ENCODE results near the gene AP1M2. TPM values are rescaled to one million over a fixed set of nuclear protein-coding genes. Genes with fewer than 3 reads are reported as not detected.

The AP1M2 gene
- total and polyA plus RNA-seq, 2 experiments from 2014 or later = 66.5 to 69.4 TPM

DNA sequence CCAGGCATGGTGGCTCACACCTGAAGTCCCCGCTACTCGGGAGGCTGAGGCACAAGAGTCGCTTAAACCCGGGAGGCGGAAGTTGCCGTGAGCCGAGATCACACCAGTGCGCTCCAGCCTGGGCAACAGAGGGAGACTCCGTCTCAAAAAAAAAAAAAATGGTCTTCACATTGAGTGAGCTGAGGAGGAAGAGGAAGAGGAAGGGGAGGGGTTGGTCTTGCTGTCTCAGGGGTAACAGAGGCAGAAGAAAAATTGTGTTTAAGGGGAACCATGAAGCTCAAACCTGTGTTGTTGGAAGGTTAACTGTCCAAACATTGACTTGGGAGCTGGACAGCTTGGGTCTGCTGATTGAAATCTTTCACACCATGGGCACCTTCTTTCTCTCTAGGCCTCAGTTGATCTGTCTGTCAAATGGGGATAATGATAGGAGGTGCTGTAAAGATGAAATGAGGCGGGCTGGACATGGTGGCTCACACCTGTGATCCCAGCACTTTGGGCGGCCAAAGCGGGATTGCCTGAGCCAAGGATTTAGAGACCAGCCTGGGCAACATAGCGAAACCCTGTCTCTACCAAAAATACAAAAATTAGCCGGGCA lies 28.4 kb upstream of the AP1M2 start:
- H4K20me1 ChIP-seq (ENCODE audit: insufficient read depth, poor library complexity, severe bottlenecking) = no peaks in the 10 kb centered on the region
- 98% methylated on average over 14 of the region's 14 CpGs for WGBS (ENCODE audit: low lambda C conversion rate, missing lambda C conversion rate)
- H3K4me1 ChIP-seq (ENCODE audit: insufficient read depth) = peaks cover 6% of the 10 kb centered on the region
- TF ChIP-seq EZH2phosphoT487 (IDR thresholded peaks at IDR 0.05; ENCODE audit: low read depth, severe bottlenecking, unreplicated experiment) (no peak), EZH2 (IDR thresholded peaks at IDR 0.05; ENCODE audit: borderline replicate concordance) (no peak)
- TF ChIP-seq, protein P1, sequence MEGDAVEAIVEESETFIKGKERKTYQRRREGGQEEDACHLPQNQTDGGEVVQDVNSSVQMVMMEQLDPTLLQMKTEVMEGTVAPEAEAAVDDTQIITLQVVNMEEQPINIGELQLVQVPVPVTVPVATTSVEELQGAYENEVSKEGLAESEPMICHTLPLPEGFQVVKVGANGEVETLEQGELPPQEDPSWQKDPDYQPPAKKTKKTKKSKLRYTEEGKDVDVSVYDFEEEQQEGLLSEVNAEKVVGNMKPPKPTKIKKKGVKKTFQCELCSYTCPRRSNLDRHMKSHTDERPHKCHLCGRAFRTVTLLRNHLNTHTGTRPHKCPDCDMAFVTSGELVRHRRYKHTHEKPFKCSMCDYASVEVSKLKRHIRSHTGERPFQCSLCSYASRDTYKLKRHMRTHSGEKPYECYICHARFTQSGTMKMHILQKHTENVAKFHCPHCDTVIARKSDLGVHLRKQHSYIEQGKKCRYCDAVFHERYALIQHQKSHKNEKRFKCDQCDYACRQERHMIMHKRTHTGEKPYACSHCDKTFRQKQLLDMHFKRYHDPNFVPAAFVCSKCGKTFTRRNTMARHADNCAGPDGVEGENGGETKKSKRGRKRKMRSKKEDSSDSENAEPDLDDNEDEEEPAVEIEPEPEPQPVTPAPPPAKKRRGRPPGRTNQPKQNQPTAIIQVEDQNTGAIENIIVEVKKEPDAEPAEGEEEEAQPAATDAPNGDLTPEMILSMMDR (IDR thresholded peaks at IDR 0.05; ENCODE audit: poor library complexity) = no peak
- no peaks in the 10 kb centered on the region for H3K9me2 ChIP-seq (replicated peaks; ENCODE audit: insufficient read depth)
- H3K36me3 ChIP-seq (replicated peaks; ENCODE audit: insufficient read depth, low read depth) = no peaks in the 10 kb centered on the region
- peaks cover 3% of the 10 kb centered on the region for H3K79me2 ChIP-seq
- H3K27me3 ChIP-seq = no peaks in the 10 kb centered on the region
- no peaks in the 10 kb centered on the region for H3K9me3 ChIP-seq (ENCODE audit: low read depth)
- H3K4me2 ChIP-seq = no peak overlapping the region
- no peak overlapping the region for H3K27ac ChIP-seq
- no peak for DNase-seq (ENCODE audit: low spot score)
- no peak overlapping the region for H2AFZ ChIP-seq
- no peak overlapping the region for H3K4me3 ChIP-seq

DNA sequence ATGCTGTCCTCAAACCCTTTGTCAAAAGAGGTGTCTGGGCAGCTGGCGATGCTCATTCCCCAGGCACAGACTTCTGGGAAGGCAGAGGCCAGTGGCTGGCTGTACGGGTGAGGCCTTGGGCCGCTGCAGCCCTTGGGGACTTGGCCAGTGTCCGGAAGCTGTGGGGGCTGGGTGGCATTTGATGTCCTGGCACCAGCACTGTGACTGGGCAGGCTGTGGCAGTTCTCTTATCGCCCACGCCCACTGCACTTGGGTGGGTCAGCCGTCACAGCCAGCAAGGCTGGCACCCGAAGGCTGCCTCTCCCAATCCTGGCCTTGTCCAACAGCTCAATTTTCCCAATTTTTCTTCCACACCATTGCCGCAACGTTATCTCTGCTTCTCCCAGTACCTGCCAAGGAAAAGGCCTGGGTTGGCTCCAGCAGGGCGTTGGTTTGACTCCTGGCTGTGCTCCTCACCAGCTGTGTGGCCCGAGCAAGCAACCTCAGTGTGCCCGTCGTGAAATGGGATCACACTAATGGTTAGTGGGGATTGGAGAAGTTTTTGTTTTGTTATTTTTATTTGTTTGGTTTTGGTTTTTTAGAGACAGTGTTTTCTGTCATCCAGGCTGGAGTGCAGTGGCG lies 25.5 kb upstream of the AP1M2 start:
- H2AFZ ChIP-seq = no peak overlapping the region
- H3K79me2 ChIP-seq = no peaks in the 10 kb centered on the region
- no peak for DNase-seq (ENCODE audit: low spot score)
- 94% methylated on average over 15 of the region's 15 CpGs for WGBS (ENCODE audit: low lambda C conversion rate, missing lambda C conversion rate)
- peaks cover 6% of the 10 kb centered on the region for H3K4me1 ChIP-seq (ENCODE audit: insufficient read depth)
- H3K4me3 ChIP-seq = no peak overlapping the region
- no peak overlapping the region for H3K4me2 ChIP-seq
- H3K27ac ChIP-seq = no peak overlapping the region
- no peaks in the 10 kb centered on the region for H3K27me3 ChIP-seq
- TF ChIP-seq EZH2 (IDR thresholded peaks at IDR 0.05; ENCODE audit: borderline replicate concordance) (no peak), EZH2phosphoT487 (IDR thresholded peaks at IDR 0.05; ENCODE audit: low read depth, severe bottlenecking, unreplicated experiment) (no peak)
- TF ChIP-seq, protein P1 (IDR thresholded peaks at IDR 0.05; ENCODE audit: poor library complexity) = no peak
- H3K9me2 ChIP-seq (replicated peaks; ENCODE audit: insufficient read depth) = no peaks in the 10 kb centered on the region
- no peaks in the 10 kb centered on the region for H4K20me1 ChIP-seq (ENCODE audit: insufficient read depth, poor library complexity, severe bottlenecking)
- H3K36me3 ChIP-seq (replicated peaks; ENCODE audit: insufficient read depth, low read depth) = no peaks in the 10 kb centered on the region
- no peaks in the 10 kb centered on the region for H3K9me3 ChIP-seq (ENCODE audit: low read depth)

DNA sequence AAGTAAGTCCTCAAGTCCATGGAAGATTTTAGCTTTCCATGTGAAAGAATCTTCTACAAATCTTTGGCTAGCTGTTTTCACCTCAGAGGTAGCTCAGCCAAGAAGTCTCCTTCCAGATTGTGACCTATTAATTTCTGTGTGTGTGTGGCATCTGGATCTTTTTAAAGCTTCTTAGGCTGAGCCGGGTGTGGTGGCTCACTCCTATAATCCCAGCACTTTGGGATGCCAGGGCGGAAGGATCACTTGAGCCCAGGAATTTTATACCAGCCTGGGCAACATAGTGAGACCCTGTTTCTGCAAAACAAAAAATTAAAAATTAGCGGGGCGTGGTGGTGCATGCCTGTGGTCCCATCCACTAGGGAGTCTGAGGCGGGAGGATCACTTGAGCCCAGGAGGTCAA lies 24.8 kb upstream of the AP1M2 start:
- Histone ChIP-seq H3K9me2 (replicated peaks; ENCODE audit: insufficient read depth) (no peaks in the 10 kb centered on the region), H3K27ac (no peak overlapping the region), H3K79me2 (no peaks in the 10 kb centered on the region), H3K27me3 (no peaks in the 10 kb centered on the region), H3K4me1 (ENCODE audit: insufficient read depth) (no peaks in the 10 kb centered on the region), H2AFZ (no peak overlapping the region), H4K20me1 (ENCODE audit: insufficient read depth, poor library complexity, severe bottlenecking) (no peaks in the 10 kb centered on the region), H3K4me3 (no peak overlapping the region), H3K4me2 (no peak overlapping the region), H3K9me3 (ENCODE audit: low read depth) (no peaks in the 10 kb centered on the region), H3K36me3 (replicated peaks; ENCODE audit: insufficient read depth, low read depth) (no peaks in the 10 kb centered on the region)
- WGBS (ENCODE audit: low lambda C conversion rate, missing lambda C conversion rate) = 86% methylated on average over 5 of the region's 5 CpGs
- no peak for DNase-seq (ENCODE audit: low spot score)
- TF ChIP-seq, protein P1 (IDR thresholded peaks at IDR 0.05; ENCODE audit: poor library complexity) = no peak
- TF ChIP-seq EZH2phosphoT487 (IDR thresholded peaks at IDR 0.05; ENCODE audit: low read depth, severe bottlenecking, unreplicated experiment) (no peak), EZH2 (IDR thresholded peaks at IDR 0.05; ENCODE audit: borderline replicate concordance) (no peak)

Measured in hepatocyte (in vitro differentiated cells).